HG03139 (cell line): ENCODE results near the gene TAF11.
"Not testable (repeated sequence)": the region's sequence is repeated elsewhere in the genome, so short reads cannot be mapped to it uniquely, and the experiment has no call there.

Experiments used
- ATAC-seq: cut with Tn5 transposase; IDR thresholded peaks from one replicate; pipeline ENCODE4 v1.9.1; 2021; ENCODE audit not compliant: unreplicated experiment

TAF11 gene

GRCh38 chr6:34906826-34907225 is 19.0 kb upstream of the TAF11 start:
- no peak for ATAC-seq

GRCh38 chr6:34904990-34905613 is 17.3 kb upstream of the TAF11 start:
- no peak for ATAC-seq

- no peak for ATAC-seq
Observed at GRCh38 chr6:34901930-34902329, 14.1 kb upstream of the TAF11 start.

GRCh38 chr6:34900321-34901031 is 12.6 kb upstream of the TAF11 start:
- no peak for ATAC-seq

- ATAC-seq = not testable (repeated sequence)
Observed at GRCh38 chr6:34899748-34900147, 11.9 kb upstream of the TAF11 start.

- no peak for ATAC-seq
Observed at GRCh38 chr6:34897716-34898115, 9.9 kb upstream of the TAF11 start.

GRCh38 chr6:34897130-34897529 is 9.3 kb upstream of the TAF11 start:
- no peak for ATAC-seq

GRCh38 chr6:34894693-34895092 is 6.9 kb upstream of the TAF11 start:
- ATAC-seq = no peak

- ATAC-seq = no peak
Observed at GRCh38 chr6:34891296-34891695, 3.5 kb upstream of the TAF11 start.

GRCh38 chr6:34890533-34890925 is 2.7 kb upstream of the TAF11 start:
- no peak for ATAC-seq

- ATAC-seq = no peak
Observed at GRCh38 chr6:34888874-34889555, 1.2 kb upstream of the TAF11 start, which contains the start of gene ANKS1A. ANKS1A (plus strand) TSS chr6:34889255; CDS start chr6:34889403, 148 bp downstream.

GRCh38 chr6:34888514-34888856 is 643 bp upstream of the TAF11 start:
- ATAC-seq = no peak

- not testable (repeated sequence) for ATAC-seq
Observed at GRCh38 chr6:34885837-34886236, 2.0 kb downstream of the TAF11 start.

- ATAC-seq = no peak
Observed at GRCh38 chr6:34884996-34885395, 2.8 kb downstream of the TAF11 start.

- ATAC-seq = not testable (repeated sequence)
Observed at GRCh38 chr6:34884073-34884472, 3.8 kb downstream of the TAF11 start.

- ATAC-seq = no peak
Observed at GRCh38 chr6:34877869-34878485, 9.9 kb downstream of the TAF11 start.

- ATAC-seq = no peak
Observed at GRCh38 chr6:34877259-34877658, 10.6 kb downstream of the TAF11 start.

GRCh38 chr6:34876472-34876871 is 11.4 kb downstream of the TAF11 start:
- no peak for ATAC-seq

- no peak for ATAC-seq
Observed at GRCh38 chr6:34875292-34876213, 12.3 kb downstream of the TAF11 start.

GRCh38 chr6:34872332-34872731 is 15.5 kb downstream of the TAF11 start:
- no peak for ATAC-seq

- no peak for ATAC-seq
Observed at GRCh38 chr6:34871853-34872252, 16.0 kb downstream of the TAF11 start.
